Medulla oblongata (tissue), 1 donor: Measurements from ENCODE around the gene LCE3D.
"Not testable (repeated sequence)": the region's sequence is repeated elsewhere in the genome, so short reads cannot be mapped to it uniquely, and the experiment has no call there.

Experiments used
- DNase-seq: peaks from one replicate; pipeline ENCODE4 v3.0.0-alpha.2; 2015; ENCODE audit errors: extremely low spot score

The LCE3D gene

GRCh38 chr1:152580433-152580832, at the start of gene LCE3D:
Gene LCE3D, minus strand, starts transcription at chr1:152580516. Its CDS starts 580 bp downstream, at chr1:152579936.
- DNase-seq = peak; percentile 0

GRCh38 chr1:152626744-152627143, 46.4 kb upstream of the LCE3D start:
- DNase-seq = peak; percentile 1

- peak; percentile 1 for DNase-seq
Measured at GRCh38 chr1:152623203-152623844, 43.0 kb upstream of the LCE3D start.

GRCh38 chr1:152622803-152623202, 42.5 kb upstream of the LCE3D start, which contains the start of gene LCE3A:
Gene LCE3A, minus strand, starts transcription at chr1:152623103. Its CDS starts 0 bp downstream, at chr1:152623103.
- peak; percentile 1 for DNase-seq

GRCh38 chr1:152621993-152622392, 41.7 kb upstream of the LCE3D start:
- peak; percentile 1 for DNase-seq

- no peak for DNase-seq
Measured at GRCh38 chr1:152613511-152613910, 33.2 kb upstream of the LCE3D start, which contains the start of gene LCE3B. Gene LCE3B, plus strand, starts transcription at chr1:152613811. Its CDS starts 0 bp downstream, at chr1:152613811.

GRCh38 chr1:152599934-152600333, 19.6 kb upstream of the LCE3D start, which contains the start of gene LCE3C:
Gene LCE3C, plus strand, starts transcription at chr1:152600234. Its CDS starts 498 bp downstream, at chr1:152600732.
- DNase-seq = no peak

- no peak for DNase-seq
Measured at GRCh38 chr1:152596986-152597385, 16.7 kb upstream of the LCE3D start.

GRCh38 chr1:152585586-152585985, 5.3 kb upstream of the LCE3D start:
- no peak for DNase-seq

GRCh38 chr1:152582647-152583046, 2.3 kb upstream of the LCE3D start:
- DNase-seq = peak; percentile 0

GRCh38 chr1:152579526-152579925, 790 bp downstream of the LCE3D start:
- peak; percentile 1 for DNase-seq

GRCh38 chr1:152577168-152577567, 3.1 kb downstream of the LCE3D start:
- DNase-seq = peak; percentile 0

GRCh38 chr1:152566681-152567080, 13.6 kb downstream of the LCE3D start, which contains the start of gene LCE3E:
Gene LCE3E, minus strand, starts transcription at chr1:152566780. Its CDS starts 572 bp downstream, at chr1:152566208.
- peak; percentile 1 for DNase-seq

GRCh38 chr1:152565535-152566215, 14.6 kb downstream of the LCE3D start:
- no peak for DNase-seq

- DNase-seq = no peak
Measured at GRCh38 chr1:152565115-152565514, 15.2 kb downstream of the LCE3D start.

- DNase-seq = not testable (repeated sequence)
Measured at GRCh38 chr1:152548358-152548757, 32.0 kb downstream of the LCE3D start.

- DNase-seq = no peak
Measured at GRCh38 chr1:152546704-152547103, 33.6 kb downstream of the LCE3D start.

- DNase-seq = no peak
Measured at GRCh38 chr1:152543820-152544219, 36.5 kb downstream of the LCE3D start.

- DNase-seq = no peak
Measured at GRCh38 chr1:152539901-152540300, 40.4 kb downstream of the LCE3D start.

- DNase-seq = peak; percentile 23
Measured at GRCh38 chr1:152537496-152537895, 42.8 kb downstream of the LCE3D start.

- DNase-seq = no peak
Measured at GRCh38 chr1:152535774-152536173, 44.5 kb downstream of the LCE3D start.

- DNase-seq = peak; percentile 51
Measured at GRCh38 chr1:152533327-152533938, 46.9 kb downstream of the LCE3D start.
